B cell (primary cell): ENCODE data around the gene CFAP70.
"Not testable (repeated sequence)": the region's sequence is repeated elsewhere in the genome, so short reads cannot be mapped to it uniquely, and the experiment has no call there.

ENCODE experiments used
- EZH2 ChIP-seq: IDR thresholded peaks from 2 replicates; pipeline ENCODE4 v1.6.1; 2012; ENCODE audit warnings: borderline replicate concordance, low read depth, mild to moderate bottlenecking, moderate library complexity, low read length; ENCODE audit not compliant: insufficient read depth, poor library complexity, severe bottlenecking
- TF ChIP-seq, protein P1 (sequence below): fragments of 200-600 bp; IDR thresholded peaks from one replicate; pipeline ENCODE4 v1.8.0; 2022; ENCODE audit warnings: antibody characterized with exemption, mild to moderate bottlenecking

DNA sequence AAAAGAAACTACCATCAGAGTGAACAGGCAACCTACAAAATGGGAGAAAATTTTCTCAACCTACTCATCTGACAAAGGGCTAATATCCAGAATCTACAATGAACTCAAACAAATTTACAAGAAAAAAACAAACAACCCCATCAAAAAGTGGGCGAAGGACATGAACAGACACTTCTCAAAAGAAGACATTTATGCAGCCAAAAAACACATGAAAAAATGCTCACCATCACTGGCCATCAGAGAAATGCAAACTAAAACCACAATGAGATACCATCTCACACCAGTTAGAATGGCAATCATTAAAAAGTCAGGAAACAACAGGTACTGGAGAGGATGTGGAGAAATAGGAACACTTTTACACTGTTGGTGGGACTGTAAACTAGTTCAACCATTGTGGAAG, 30.1 kb downstream of the CFAP70 start:
- TF ChIP-seq EZH2 = not testable (repeated sequence)
- TF ChIP-seq, protein P1, sequence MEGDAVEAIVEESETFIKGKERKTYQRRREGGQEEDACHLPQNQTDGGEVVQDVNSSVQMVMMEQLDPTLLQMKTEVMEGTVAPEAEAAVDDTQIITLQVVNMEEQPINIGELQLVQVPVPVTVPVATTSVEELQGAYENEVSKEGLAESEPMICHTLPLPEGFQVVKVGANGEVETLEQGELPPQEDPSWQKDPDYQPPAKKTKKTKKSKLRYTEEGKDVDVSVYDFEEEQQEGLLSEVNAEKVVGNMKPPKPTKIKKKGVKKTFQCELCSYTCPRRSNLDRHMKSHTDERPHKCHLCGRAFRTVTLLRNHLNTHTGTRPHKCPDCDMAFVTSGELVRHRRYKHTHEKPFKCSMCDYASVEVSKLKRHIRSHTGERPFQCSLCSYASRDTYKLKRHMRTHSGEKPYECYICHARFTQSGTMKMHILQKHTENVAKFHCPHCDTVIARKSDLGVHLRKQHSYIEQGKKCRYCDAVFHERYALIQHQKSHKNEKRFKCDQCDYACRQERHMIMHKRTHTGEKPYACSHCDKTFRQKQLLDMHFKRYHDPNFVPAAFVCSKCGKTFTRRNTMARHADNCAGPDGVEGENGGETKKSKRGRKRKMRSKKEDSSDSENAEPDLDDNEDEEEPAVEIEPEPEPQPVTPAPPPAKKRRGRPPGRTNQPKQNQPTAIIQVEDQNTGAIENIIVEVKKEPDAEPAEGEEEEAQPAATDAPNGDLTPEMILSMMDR = not testable (repeated sequence)
